HL-60/S4 treated with phorbol 12-myristate 13-acetate at 8.2 ng/mL for 4 days and 3 days (cell line): Measurements from ENCODE around the gene NHLRC4.

ENCODE experiments used
- in situ Hi-C: fragments of 300-500 bp; cut with MboI; formaldehyde crosslinking; loops from 2 replicates; pipeline ENCODE4 v1.15.0; 2022; ENCODE audit warnings: low sequenced_read_pairs

The NHLRC4 gene

GRCh38 chr16:552171-552570 is 14.6 kb upstream of the NHLRC4 start:
- in situ Hi-C loops = no loop called here

GRCh38 chr16:553601-554296 is 13.1 kb upstream of the NHLRC4 start:
- in situ Hi-C loops = no loop called here

GRCh38 chr16:554297-554621 is 12.5 kb upstream of the NHLRC4 start:
- in situ Hi-C loops = no loop called here

- in situ Hi-C loops = no loop called here
Observed at GRCh38 chr16:554640-555365, 12.0 kb upstream of the NHLRC4 start.

- in situ Hi-C loops = no loop called here
Observed at GRCh38 chr16:555528-556473, 11.0 kb upstream of the NHLRC4 start.

- in situ Hi-C loops = no loop called here
Observed at GRCh38 chr16:556474-557173, 10.2 kb upstream of the NHLRC4 start.

- in situ Hi-C loops = no loop called here
Observed at GRCh38 chr16:557463-558297, 9.1 kb upstream of the NHLRC4 start.

- in situ Hi-C loops = no loop called here
Observed at GRCh38 chr16:558298-559020, 8.3 kb upstream of the NHLRC4 start.

GRCh38 chr16:559021-559380 is 7.8 kb upstream of the NHLRC4 start:
- in situ Hi-C loops = no loop called here

GRCh38 chr16:559411-560203 is 7.2 kb upstream of the NHLRC4 start:
- in situ Hi-C loops = no loop called here

- in situ Hi-C loops = no loop called here
Observed at GRCh38 chr16:560204-560700, 6.6 kb upstream of the NHLRC4 start, which contains the start of gene PRR35. Gene PRR35 (plus strand): TSS chr16:560394. CDS start chr16:563295, 2,901 bp downstream.

- in situ Hi-C loops = no loop called here
Observed at GRCh38 chr16:560701-561412, 5.9 kb upstream of the NHLRC4 start.

GRCh38 chr16:561413-561794 is 5.4 kb upstream of the NHLRC4 start:
- in situ Hi-C loops = no loop called here

GRCh38 chr16:561957-562938 is 4.6 kb upstream of the NHLRC4 start:
- in situ Hi-C loops = no loop called here

GRCh38 chr16:563072-563644 is 3.6 kb upstream of the NHLRC4 start:
- in situ Hi-C loops = no loop called here

- in situ Hi-C loops = no loop called here
Observed at GRCh38 chr16:564690-565418, 2.0 kb upstream of the NHLRC4 start.
